GM15510 (cell line): ENCODE results near the gene TMSB4X.

Experiments used
- POLR2A ChIP-seq: IDR thresholded peaks from 3 replicates; pipeline ENCODE4 v1.6.1; 2011; ENCODE audit warnings: borderline replicate concordance; ENCODE audit not compliant: insufficient read length; ENCODE audit errors: extremely low read depth

Gene TMSB4X

GRCh38 chrX:12974796-12975669 lies at the start of gene TMSB4X:
TSS of gene TMSB4X (plus strand) at chrX:12975110.
- peak; percentile 100 for TF ChIP-seq POLR2A

GRCh38 chrX:12929701-12930100 lies 45.2 kb upstream of the TMSB4X start:
- TF ChIP-seq POLR2A, result no peak

GRCh38 chrX:12930150-12930549 lies 44.8 kb upstream of the TMSB4X start:
- no peak for TF ChIP-seq POLR2A

- TF ChIP-seq POLR2A, result no peak
Observed at GRCh38 chrX:12932244-12932643, 42.7 kb upstream of the TMSB4X start.

GRCh38 chrX:12934850-12935249 lies 40.1 kb upstream of the TMSB4X start:
- TF ChIP-seq POLR2A, result no peak

- TF ChIP-seq POLR2A, result no peak
Observed at GRCh38 chrX:12936947-12937346, 38.0 kb upstream of the TMSB4X start.

GRCh38 chrX:12945494-12945893 lies 29.4 kb upstream of the TMSB4X start:
- TF ChIP-seq POLR2A, result no peak

GRCh38 chrX:12946406-12946805 lies 28.5 kb upstream of the TMSB4X start:
- TF ChIP-seq POLR2A, result no peak

GRCh38 chrX:12946838-12947544 lies 27.9 kb upstream of the TMSB4X start:
- no peak for TF ChIP-seq POLR2A

GRCh38 chrX:12947545-12948235 lies 27.2 kb upstream of the TMSB4X start:
- TF ChIP-seq POLR2A, result no peak

GRCh38 chrX:12948495-12948894 lies 26.4 kb upstream of the TMSB4X start:
- no peak for TF ChIP-seq POLR2A

- no peak for TF ChIP-seq POLR2A
Observed at GRCh38 chrX:12949205-12949926, 25.5 kb upstream of the TMSB4X start.

- peak; percentile 75 for TF ChIP-seq POLR2A
Observed at GRCh38 chrX:12949927-12950656, 24.8 kb upstream of the TMSB4X start.
